Panc1 (cell line): Measurements from ENCODE around the gene DCHS1. TPM values are rescaled to one million over a fixed set of nuclear protein-coding genes. Genes with fewer than 3 reads are reported as not detected.

Source experiments
- ATAC-seq: fragments of 200-7000 bp; cut with Tn5 transposase; 2 replicates; pipeline ENCODE4 v1.9.1; 2020; ENCODE audit warnings: mild to moderate bottlenecking, moderate library complexity
- BruUV-seq: library from RNA; stranded (reverse); fragments of 400-500 nt; replicated peaks from 2 replicates; lab custom pipeline; 2021; lab: Mats Ljungman, UMichigan
- CTCF ChIA-PET: fragments of 300-600 bp; sonication (Branson Sonifier 250); formaldehyde crosslinking; loops from one replicate; lab custom pipeline; 2022; ENCODE audit warnings: antibody characterized with exemption; lab: Charles Lee
- POLR2A ChIA-PET: fragments of 300-600 bp; sonication (Branson Sonifier 250); formaldehyde crosslinking; loops from one replicate; lab custom pipeline; 2022; ENCODE audit warnings: antibody characterized with exemption; lab: Charles Lee
- DNase-seq: peaks from one replicate; pipeline ENCODE4 v3.0.0-alpha.2; 2010; ENCODE audit warnings: low read depth, low spot score
- H3K27ac ChIP-seq: 2 replicates; pipeline ENCODE4 v1.5.1; 2011; ENCODE audit warnings: mild to moderate bottlenecking, low read length, inconsistent platforms
- H3K27me3 ChIP-seq: fragments of 200-500 bp; sonication (Bioruptor generic); 2 replicates; pipeline ENCODE4 v1.6.0; 2014; ENCODE audit warnings: low read length, inconsistent platforms; ENCODE audit not compliant: control insufficient read depth, insufficient read depth
- H3K36me3 ChIP-seq: fragments of 200-500 bp; sonication (Bioruptor generic); 2 replicates; pipeline ENCODE4 v1.5.1; 2014; ENCODE audit warnings: inconsistent platforms, mild to moderate bottlenecking, low read length, moderate library complexity; ENCODE audit not compliant: control insufficient read depth, insufficient read depth
- H3K4me1 ChIP-seq: 2 replicates; pipeline ENCODE4 v1.5.1; 2011; ENCODE audit warnings: inconsistent platforms, mild to moderate bottlenecking, low read length, moderate library complexity; ENCODE audit not compliant: control insufficient read depth, insufficient read depth
- H3K4me3 ChIP-seq, 2 experiments: 2 replicates each; pipeline ENCODE4 v1.5.1; 2011 to 2012; ENCODE audit warnings: low read depth in 2 of 2, low read length in 2 of 2, mild to moderate bottlenecking in 2 of 2, inconsistent platforms in 1 of 2, moderate library complexity in 1 of 2
- H3K9me3 ChIP-seq: fragments of 200-500 bp; sonication (Bioruptor generic); 2 replicates; pipeline ENCODE4 v1.5.1; 2014; ENCODE audit warnings: low read depth, mild to moderate bottlenecking, inconsistent platforms, low read length, moderate library complexity; ENCODE audit not compliant: control insufficient read depth, insufficient read depth
- CTCF ChIP-seq: fragments of 450-650 bp; IDR thresholded peaks from 2 replicates; pipeline ENCODE4 v1.5.1; 2017; ENCODE audit warnings: mild to moderate bottlenecking
- POLR2AphosphoS5 ChIP-seq: IDR thresholded peaks from 2 replicates; pipeline ENCODE4 v1.6.1; 2012; ENCODE audit warnings: mild to moderate bottlenecking, low read depth, low read length, moderate library complexity
- REST ChIP-seq, 2 experiments: IDR thresholded peaks; 2 replicates each; pipeline ENCODE4 v1.6.1; 2011 to 2012; ENCODE audit warnings: low read depth in 2 of 2, control low read depth in 1 of 2, low read length in 1 of 2, mild to moderate bottlenecking in 1 of 2, moderate library complexity in 1 of 2; ENCODE audit not compliant: insufficient read depth in 1 of 2
- SIN3A ChIP-seq: IDR thresholded peaks from 2 replicates; pipeline ENCODE4 v1.6.1; 2012; ENCODE audit warnings: low read depth, mild to moderate bottlenecking, low read length, moderate library complexity, borderline replicate concordance; ENCODE audit not compliant: insufficient read depth
- TCF7L2 ChIP-seq: IDR thresholded peaks from 2 replicates; pipeline ENCODE4 v1.6.1; 2011; ENCODE audit warnings: mild to moderate bottlenecking, low read depth, low read length, inconsistent platforms
- in situ Hi-C: cut with HindIII; loops from 2 replicates; pipeline ENCODE4 v1.10.0; 2016; ENCODE audit warnings: low sequenced_read_pairs, low pct_unique_long_range_greater_than_20kb
- intact Hi-C: fragments of 100-400 bp; cut with micrococcal nuclease; formaldehyde crosslinking; loops from one replicate; pipeline ENCODE4 v1.10.0; 2022; ENCODE audit not compliant: unreplicated experiment
- total RNA-seq: library from RNA; stranded (reverse); gene quantifications from one replicate; pipeline ENCODE4 v1.2.1, GENCODE V29; 2021; ENCODE audit not compliant: unreplicated experiment

DCHS1 gene
- total RNA-seq, 1 experiment from 2014 or later: 2.2 TPM

- DNase-seq (peak; percentile 99), ATAC-seq (peak; percentile 98)
- Histone ChIP-seq H3K36me3 (peaks cover 20% of the 10 kb centered on the region), H3K4me1 (peaks cover 16% of the 10 kb centered on the region), H3K4me3 (peak within 1 kb of the TSS; percentile 82 to 99), H3K27ac (peak within 1 kb of the TSS; percentile 99), H3K9me3 (no peaks in the 10 kb centered on the region), H3K27me3 (peaks cover 3% of the 10 kb centered on the region; the same call in 1 of the 2 replicates)
- no TSS peak for BruUV-seq
- CTCF ChIA-PET: interaction anchor here (0.6 to 2.0 kb wide), 11 partner anchors 11 to 432 kb away, joined by 3 to 34 read pairs (median 4); partner anchors contain the start of genes TAF10 and TPP1
- TF ChIP-seq REST (IDR thresholded peaks at IDR 0.05; ENCODE audit: insufficient read depth in 1 of 2, low read depth in 2 of 2, low read length in 1 of 2) (no peak), TCF7L2 (peak; percentile 30; the same call in 1 of the 2 replicates), SIN3A (peak; percentile 97), CTCF (peak; percentile 100), POLR2AphosphoS5 (peak; percentile 99)
- POLR2A ChIA-PET: interaction anchor here (1.0 kb wide), 1 partner anchor 18 kb away, joined by 3 read pairs; no protein-coding TSS in a partner anchor
- intact Hi-C loops: loop anchor here (5.0 kb wide), 2 partner anchors 71 to 151 kb away; partner anchors contain the start of gene TAF10
- in situ Hi-C loops: no loop called here
Observed at GRCh38 chr11:6682936-6683861, 27.6 kb upstream of the DCHS1 start, which contains the start of gene MRPL17. TSS of gene MRPL17 (minus strand) at chr11:6683340. CDS start at chr11:6683296, 44 bp downstream.

GRCh38 chr11:6682591-6682935 lies 27.0 kb upstream of the DCHS1 start:
- intact Hi-C loops (loop anchor here (5.0 kb wide), 2 partner anchors 70 to 150 kb away; partner anchors contain the start of gene TAF10), in situ Hi-C loops (no loop called here)
- Histone ChIP-seq H3K27me3 (peaks cover 3% of the 10 kb centered on the region; the same call in 1 of the 2 replicates), H3K9me3 (no peaks in the 10 kb centered on the region), H3K4me1 (peaks cover 16% of the 10 kb centered on the region), H3K36me3 (peaks cover 20% of the 10 kb centered on the region), H3K4me3 (peak overlapping the region; percentile 82 to 99), H3K27ac (peak overlapping the region; percentile 99)
- no peak for DNase-seq
- no TSS peak for BruUV-seq
- 0 out of 2 replicates have a peak, but pooled peaks have one; percentile 1 for ATAC-seq
- ChIA-PET POLR2A (no interaction called here), CTCF (interaction anchor here (1.1 to 2.0 kb wide), 6 partner anchors 63 to 303 kb away, joined by 3 to 34 read pairs (median 6); partner anchors contain the start of genes TAF10 and TPP1)
- TF ChIP-seq CTCF (no peak), REST (IDR thresholded peaks at IDR 0.05; ENCODE audit: insufficient read depth in 1 of 2, low read depth in 2 of 2, low read length in 1 of 2) (no peak), TCF7L2 (no peak), SIN3A (no peak), POLR2AphosphoS5 (no peak)
